Smooth muscle cell (in vitro differentiated cells): ENCODE data around the gene TMEM252. TPM values are rescaled to one million over a fixed set of nuclear protein-coding genes. Genes with fewer than 3 reads are reported as not detected.

Experiments used
- DNase-seq: peaks from one replicate; lab custom pipeline; 2025; ENCODE audit not compliant: unreplicated experiment; lab: John Stamatoyannopoulos, UW
- H2AFZ ChIP-seq: fragments of 200-600 bp; sonication (generic); 2 replicates; pipeline ENCODE4 v1.6.0; 2016; ENCODE audit warnings: antibody characterized with exemption, low read depth, mild to moderate bottlenecking
- H3F3A ChIP-seq: fragments of 200-600 bp; sonication (generic); 2 replicates; pipeline ENCODE4 v1.6.0; 2017; ENCODE audit warnings: antibody characterized with exemption, low read depth
- H3K27ac ChIP-seq: fragments of 200-600 bp; sonication (generic); 2 replicates; pipeline ENCODE4 v1.5.1; 2016; ENCODE audit warnings: low read depth, mild to moderate bottlenecking
- H3K27me3 ChIP-seq: fragments of 200-600 bp; sonication (generic); 2 replicates; pipeline ENCODE4 v1.6.1; 2016; ENCODE audit warnings: low read depth, mild to moderate bottlenecking
- H3K36me3 ChIP-seq: fragments of 200-600 bp; sonication (generic); 2 replicates; pipeline ENCODE4 v1.5.1; 2016; ENCODE audit warnings: low read depth
- H3K4me1 ChIP-seq: fragments of 200-600 bp; sonication (generic); 2 replicates; pipeline ENCODE4 v1.5.1; 2016; ENCODE audit warnings: low read depth
- H3K4me2 ChIP-seq: fragments of 200-600 bp; sonication (generic); 2 replicates; pipeline ENCODE4 v1.6.0; 2016; ENCODE audit warnings: mild to moderate bottlenecking
- H3K4me3 ChIP-seq: fragments of 200-600 bp; sonication (generic); 2 replicates; pipeline ENCODE4 v1.5.1; 2016; ENCODE audit warnings: mild to moderate bottlenecking
- H3K79me2 ChIP-seq: fragments of 200-600 bp; sonication (generic); 2 replicates; pipeline ENCODE4 v1.6.0; 2016; ENCODE audit warnings: low read depth, mild to moderate bottlenecking
- H3K9ac ChIP-seq: fragments of 200-600 bp; sonication (generic); 2 replicates; pipeline ENCODE4 v1.6.0; 2016; ENCODE audit warnings: low read depth
- H3K9me3 ChIP-seq: fragments of 200-600 bp; sonication (generic); replicated peaks from 2 replicates; pipeline ENCODE4 v1.5.1; 2016; ENCODE audit warnings: low read depth
- H4K20me1 ChIP-seq: fragments of 200-600 bp; sonication (generic); 2 replicates; pipeline ENCODE4 v1.6.0; 2016; ENCODE audit warnings: low read depth
- CTCF ChIP-seq: fragments of 200-600 bp; sonication (generic); IDR thresholded peaks from 2 replicates; pipeline ENCODE4 v1.5.1; 2017; ENCODE audit warnings: borderline replicate concordance, mild to moderate bottlenecking, antibody characterized with exemption; ENCODE audit not compliant: insufficient read depth, poor library complexity, severe bottlenecking
- WGBS: methylation state at CpG from one replicate; pipeline ENCODE4 v1.1.7; 2016; ENCODE audit warnings: low lambda C conversion rate; 5-methylcytosine and 5-hydroxymethylcytosine counted together
- polyA plus RNA-seq: library from polyadenylated mRNA; unstranded; fragments of >200 nt; fragmentation: Nextera tagmentation; extraction: Ambion mirVana; gene quantifications from 2 replicates; pipeline ENCODE4 v1.2.1, GENCODE V29; 2016
- total RNA-seq: library from RNA; depleted of rRNA; stranded (reverse); fragments of >200 nt; gene quantifications from 2 replicates; pipeline ENCODE4 v1.2.3, GENCODE V29; 2014

Gene TMEM252
- total and polyA plus RNA-seq, 2 experiments from 2014 or later, result not detected

- no peak for DNase-seq
- Histone ChIP-seq H3K27ac (peak overlapping the region; percentile 56), H2AFZ (no peak overlapping the region), H3K9ac (no peak overlapping the region), H3K4me1 (no peaks in the 10 kb centered on the region), H3K79me2 (no peaks in the 10 kb centered on the region), H3F3A (no peaks in the 10 kb centered on the region), H3K4me3 (no peak overlapping the region), H3K27me3 (no peaks in the 10 kb centered on the region), H3K4me2 (peak overlapping the region; percentile 61), H4K20me1 (no peaks in the 10 kb centered on the region), H3K9me3 (no peaks in the 10 kb centered on the region), H3K36me3 (no peaks in the 10 kb centered on the region)
- TF ChIP-seq CTCF, result no peak
Observed at GRCh38 chr9:68493541-68493940, 47.1 kb downstream of the TMEM252 start.

- TF ChIP-seq CTCF, result no peak
- H3F3A ChIP-seq, result no peaks in the 10 kb centered on the region
- H4K20me1 ChIP-seq, result no peaks in the 10 kb centered on the region
- no peaks in the 10 kb centered on the region for H3K9me3 ChIP-seq
- no peak for DNase-seq
- 54% methylated on average over 6 of the region's 6 CpGs for WGBS
- H3K27ac ChIP-seq, result no peak overlapping the region
- H3K4me1 ChIP-seq, result no peaks in the 10 kb centered on the region
- no peaks in the 10 kb centered on the region for H3K36me3 ChIP-seq
- H3K4me3 ChIP-seq, result no peak overlapping the region
- H3K4me2 ChIP-seq, result no peak overlapping the region
- H3K9ac ChIP-seq, result no peak overlapping the region
- H3K79me2 ChIP-seq, result no peaks in the 10 kb centered on the region
- H3K27me3 ChIP-seq, result no peaks in the 10 kb centered on the region
- no peak overlapping the region for H2AFZ ChIP-seq
Observed at GRCh38 chr9:68492806-68493205, 47.9 kb downstream of the TMEM252 start.

GRCh38 chr9:68489646-68490045, 51.0 kb downstream of the TMEM252 start:
- Histone ChIP-seq H3K9ac (no peak overlapping the region), H3K27ac (no peak overlapping the region), H2AFZ (no peak overlapping the region), H3K36me3 (peaks cover 4% of the 10 kb centered on the region), H3K4me1 (no peaks in the 10 kb centered on the region), H3F3A (no peaks in the 10 kb centered on the region), H3K4me2 (no peak overlapping the region), H3K27me3 (no peaks in the 10 kb centered on the region), H3K79me2 (no peaks in the 10 kb centered on the region), H3K9me3 (no peaks in the 10 kb centered on the region), H4K20me1 (no peaks in the 10 kb centered on the region), H3K4me3 (no peak overlapping the region)
- no peak for DNase-seq
- 87% methylated on average over 4 of the region's 4 CpGs for WGBS
- TF ChIP-seq CTCF, result no peak

GRCh38 chr9:68488126-68488525, 52.6 kb downstream of the TMEM252 start:
- no peak for TF ChIP-seq CTCF
- Histone ChIP-seq H3K9me3 (no peaks in the 10 kb centered on the region), H3K4me3 (no peak overlapping the region), H4K20me1 (no peaks in the 10 kb centered on the region), H3K79me2 (no peaks in the 10 kb centered on the region), H2AFZ (no peak overlapping the region), H3K4me2 (no peak overlapping the region), H3F3A (no peaks in the 10 kb centered on the region), H3K36me3 (peaks cover 4% of the 10 kb centered on the region), H3K27ac (no peak overlapping the region), H3K4me1 (no peaks in the 10 kb centered on the region), H3K9ac (no peak overlapping the region), H3K27me3 (no peaks in the 10 kb centered on the region)
- 90% methylated on average over 2 of the region's 2 CpGs for WGBS
- DNase-seq, result no peak

Other genes starting within 250 kb of the TMEM252 start
- gene FOXD4L3, start 238.0 kb downstream of the TMEM252 start, total RNA-seq, result 0.18 TPM in 1 of 2 replicates, not detected in the other
- not detected in 2 replicates for gene FOXD4L3, start 238.0 kb downstream of the TMEM252 start, polyA plus RNA-seq
- gene PGM5, start 184.3 kb downstream of the TMEM252 start, total RNA-seq, result 3.0 and 5.6 TPM in 2 replicates
- gene PGM5, start 184.3 kb downstream of the TMEM252 start, polyA plus RNA-seq, result 0.77 and 1.8 TPM in 2 replicates
- gene PIP5K1B, start 164.4 kb upstream of the TMEM252 start, total RNA-seq, result 0.09 TPM in 1 of 2 replicates, not detected in the other
- gene PIP5K1B, start 164.4 kb upstream of the TMEM252 start, polyA plus RNA-seq, result not detected in 2 replicates